HepG2 (cell line): ENCODE results near the gene MEIS3. TPM values are rescaled to one million over a fixed set of nuclear protein-coding genes. Genes with fewer than 3 reads are reported as not detected.

ENCODE experiments used
- ATAC-seq: fragments of 200-7000 bp; cut with Tn5 transposase; 3 replicates; pipeline ENCODE4 v1.9.1; 2020; ENCODE audit warnings: mild to moderate bottlenecking, moderate library complexity
- BruUV-seq: library from RNA; stranded (reverse); fragments of 400-500 nt; replicated peaks from 2 replicates; lab custom pipeline; 2021; lab: Mats Ljungman, UMichigan
- CTCF ChIA-PET: fragments of 300-600 bp; formaldehyde crosslinking; extraction: SDS; loops from one replicate; lab custom pipeline; 2021; ENCODE audit warnings: low total read pairs, inconsistent platforms, low intra/inter-chr PET ratio; lab: Yijun Ruan, JAX
- POLR2A ChIA-PET: fragments of 350-600 bp; sonication (Branson Sonifier 250); formaldehyde crosslinking; loops from one replicate; lab custom pipeline; 2020; ENCODE audit warnings: antibody characterized with exemption, inconsistent platforms; lab: Yijun Ruan, JAX
- DNase-seq: peaks from one replicate; pipeline ENCODE4 v3.0.0-alpha.2; 2015; ENCODE audit warnings: low spot score
- FAIRE-seq: peaks from 3 replicates; lab custom pipeline; 2011; peaks lifted over from hg19 to GRCh38; lab: Jason Lieb, UNC
- H2AFZ ChIP-seq: one replicate; pipeline ENCODE4 v1.6.1; 2011; ENCODE audit warnings: low read length, inconsistent platforms
- H3K27ac ChIP-seq: fragments of 300-600 bp; 3 replicates; pipeline ENCODE4 v1.8.0; 2011; ENCODE audit warnings: mixed run types, mild to moderate bottlenecking, mixed read lengths, low read length, inconsistent platforms; ENCODE audit not compliant: insufficient read depth; ENCODE audit errors: extremely low read length
- H3K27me3 ChIP-seq, 2 experiments: fragments of 200-600 bp in 1 of 2; 2 replicates in 1 of 2; 3 replicates in 1 of 2; pipeline versions ENCODE4 v1.6.0 to v1.8.0; 2011; ENCODE audit warnings: low read length in 2 of 2, mild to moderate bottlenecking in 2 of 2, moderate library complexity in 2 of 2, inconsistent platforms in 1 of 2; ENCODE audit not compliant: insufficient read depth in 2 of 2, control insufficient read depth in 1 of 2
- H3K36me3 ChIP-seq, 2 experiments: fragments of 200-600 bp in 1 of 2; replicated peaks in 1 of 2; 2 replicates in 1 of 2; 3 replicates in 1 of 2; pipeline versions ENCODE4 v1.5.1 to v1.8.0; 2011; ENCODE audit warnings: low read length in 2 of 2, inconsistent platforms in 1 of 2; ENCODE audit not compliant: insufficient read depth in 2 of 2, control insufficient read depth in 1 of 2
- H3K4me1 ChIP-seq: 2 replicates; pipeline ENCODE4 v1.5.1; 2012; ENCODE audit warnings: low read length, inconsistent platforms; ENCODE audit not compliant: insufficient read depth
- H3K4me2 ChIP-seq: 2 replicates; pipeline ENCODE4 v1.6.0; 2011; ENCODE audit warnings: low read depth, low read length, inconsistent platforms
- H3K4me3 ChIP-seq, 3 experiments: fragments of 200-600 bp in 1 of 3; sonication (generic), shearing (Covaris generic) in 1 of 3; replicated peaks in 1 of 3; 2 replicates each; pipeline ENCODE4 v1.5.1; 2011 to 2016; ENCODE audit warnings: low read length in 3 of 3, inconsistent platforms in 2 of 3, low read depth in 2 of 3, mild to moderate bottlenecking in 2 of 3, control low read depth in 1 of 3, mixed read lengths in 1 of 3; ENCODE audit not compliant: insufficient read depth in 1 of 3
- H3K79me2 ChIP-seq: one replicate; pipeline ENCODE4 v1.6.1; 2011; ENCODE audit warnings: low read length, inconsistent platforms; ENCODE audit not compliant: insufficient read depth
- H3K9ac ChIP-seq: 2 replicates; pipeline ENCODE4 v1.6.0; 2011; ENCODE audit warnings: mild to moderate bottlenecking, low read depth, low read length, inconsistent platforms; ENCODE audit not compliant: insufficient read depth
- H3K9me3 ChIP-seq: 2 replicates; pipeline ENCODE4 v1.5.1; 2012; ENCODE audit warnings: mild to moderate bottlenecking, low read length
- H4K20me1 ChIP-seq: 2 replicates; pipeline ENCODE4 v1.6.0; 2011; ENCODE audit warnings: inconsistent platforms, mild to moderate bottlenecking, low read length, moderate library complexity; ENCODE audit not compliant: insufficient read depth
- ELF1 ChIP-seq: sonication (generic); formaldehyde crosslinking; IDR thresholded peaks from 2 replicates; pipeline ENCODE4 v1.4.0; 2020; ENCODE audit warnings: missing genetic modification reagents
- ELF3 ChIP-seq: IDR thresholded peaks from 2 replicates; pipeline ENCODE4 v1.6.1; 2016; ENCODE audit warnings: missing genetic modification reagents, missing compliant biosample characterization
- GABPB1 ChIP-seq: IDR thresholded peaks from 2 replicates; pipeline ENCODE4 v1.6.1; 2016; ENCODE audit warnings: mild to moderate bottlenecking, missing genetic modification reagents, moderate library complexity, missing compliant biosample characterization
- HDAC2 ChIP-seq: sonication (generic); formaldehyde crosslinking; IDR thresholded peaks from 2 replicates; pipeline ENCODE4 v1.4.0; 2020; ENCODE audit warnings: missing genetic modification reagents
- REPIN1 ChIP-seq: sonication (generic); formaldehyde crosslinking; IDR thresholded peaks from 2 replicates; pipeline ENCODE4 v1.8.0; 2022; ENCODE audit warnings: missing genetic modification reagents, low read depth, mild to moderate bottlenecking, borderline replicate concordance
- SP4 ChIP-seq: sonication (generic); formaldehyde crosslinking; IDR thresholded peaks from 2 replicates; pipeline ENCODE4 v1.8.1; 2023; ENCODE audit warnings: mild to moderate bottlenecking, missing genetic modification reagents
- ZNF121 ChIP-seq: sonication (generic); formaldehyde crosslinking; IDR thresholded peaks from 2 replicates; pipeline ENCODE4 v1.5.0; 2020; ENCODE audit warnings: mild to moderate bottlenecking, missing genetic modification reagents
- ZNF382 ChIP-seq: sonication (generic); formaldehyde crosslinking; IDR thresholded peaks from 2 replicates; pipeline ENCODE4 v1.5.0; 2020; ENCODE audit warnings: missing genetic modification reagents, mild to moderate bottlenecking, borderline replicate concordance
- ZNF414 ChIP-seq: sonication (generic); formaldehyde crosslinking; IDR thresholded peaks from 2 replicates; pipeline ENCODE4 v1.5.0; 2020; ENCODE audit warnings: missing genetic modification reagents
- ZNF510 ChIP-seq: sonication (generic); formaldehyde crosslinking; IDR thresholded peaks from 2 replicates; pipeline ENCODE4 v1.4.0; 2020; ENCODE audit warnings: low read depth, mild to moderate bottlenecking, missing genetic modification reagents
- ZNF644 ChIP-seq: IDR thresholded peaks from 2 replicates; pipeline ENCODE4 v1.6.1; 2016; ENCODE audit warnings: low read depth
- ZNF687 ChIP-seq: sonication (generic); formaldehyde crosslinking; IDR thresholded peaks from 2 replicates; pipeline ENCODE4 v1.5.1; 2020; ENCODE audit warnings: mild to moderate bottlenecking, missing genetic modification reagents, moderate library complexity
- WGBS: methylation state at CpG from one replicate; pipeline ENCODE4 v1.1.6; 2017; ENCODE audit warnings: low lambda C conversion rate; 5-methylcytosine and 5-hydroxymethylcytosine counted together
- in situ Hi-C: cut with HindIII; loops from 2 replicates; pipeline ENCODE4 v1.10.0; 2017; ENCODE audit warnings: low pct_unique_long_range_greater_than_20kb; ENCODE audit not compliant: extremely low pct_ligation_motif_present
- intact Hi-C: fragments of 100-400 bp; cut with micrococcal nuclease; formaldehyde crosslinking; loops from one replicate; pipeline ENCODE4 v1.10.0; 2022; ENCODE audit not compliant: unreplicated experiment
- polyA plus RNA-seq, 8 experiments: library from polyadenylated mRNA; depleted of rRNA in 3 of 8; stranded (reverse) in 7 of 8; unstranded in 1 of 8; fragments of >200 nt; fragmentation: Illumina TruSeq in 4 of 8; extraction: Trizol in 4 of 8; gene quantifications; 2 replicates each; pipeline versions ENCODE4 v1.2.1 to v1.2.3, GENCODE V29; 2011 to 2016; ENCODE audit warnings: low read depth in 4 of 8, missing spikeins in 1 of 8, mixed read lengths in 1 of 8; ENCODE audit not compliant: insufficient read depth in 1 of 8
- total RNA-seq, 5 experiments: library from RNA; depleted of rRNA; stranded (reverse); fragments of >200 nt; fragmentation: Illumina TruSeq; extraction: Trizol; gene quantifications; 2 replicates each; pipeline ENCODE4 v1.2.3, GENCODE V29; 2016; ENCODE audit warnings: low read depth in 1 of 5

The MEIS3 gene
- total and polyA plus RNA-seq, 2 of the 13 experiments (the other 11 are each of a cell fraction or from before 2014, with no cell fraction given): 0.09 to 0.70 TPM

- intact Hi-C loops: no loop called here
- in situ Hi-C loops: no loop called here
- no peak for DNase-seq
- WGBS: 21% methylated on average over 28 of the region's 28 CpGs
- Histone ChIP-seq H3K9me3 (no peaks in the 10 kb centered on the region), H3K27ac (no peak overlapping the region), H3K27me3 (peaks cover 0 to 32% of the 10 kb centered on the region in 2 experiments), H3K4me3 (peak overlapping the region in 2 of 3 experiments; percentile 19 to 57; a peak in 3 of 6 replicates), H4K20me1 (no peaks in the 10 kb centered on the region), H3K4me2 (peak overlapping the region; percentile 63), H2AFZ (no peak overlapping the region), H3K36me3 (no peaks in the 10 kb centered on the region), H3K9ac (no peak overlapping the region), H3K4me1 (peaks cover 18% of the 10 kb centered on the region; the same call in 1 of the 2 replicates), H3K79me2 (no peaks in the 10 kb centered on the region)
- TF ChIP-seq ELF1: 0 out of 2 replicates have a peak, but pooled peaks have one; percentile 17
- peak; percentile 39; the same call in 1 of the 2 replicates for TF ChIP-seq SP4 (CRISPR knock-in tag)
- no peak for TF ChIP-seq REPIN1 (CRISPR knock-in tag)
- TF ChIP-seq ZNF382 (CRISPR knock-in tag): no peak
- peak; percentile 65 for TF ChIP-seq ZNF121
- no peak for FAIRE-seq
- ChIA-PET POLR2A (interaction anchor here (0.9 to 1.2 kb wide), 2 partner anchors 10 to 74 kb away, joined by 3 to 4 read pairs; no protein-coding TSS in a partner anchor), CTCF (no interaction called here)
- BruUV-seq: no TSS peak
- peak; percentile 63 for ATAC-seq
Observed at GRCh38 chr19:47446534-47447469, 27.5 kb upstream of the MEIS3 start.

GRCh38 chr19:47445937-47446402 lies 26.6 kb upstream of the MEIS3 start:
- WGBS: 5% methylated on average over 19 of the region's 22 CpGs
- intact Hi-C loops: no loop called here
- Histone ChIP-seq H3K4me2 (peak overlapping the region; percentile 63), H4K20me1 (no peaks in the 10 kb centered on the region), H2AFZ (no peak overlapping the region), H3K4me3 (peak overlapping the region in 1 of 3 experiments; percentile 38; a peak in 1 of 6 replicates), H3K4me1 (peaks cover 18% of the 10 kb centered on the region; the same call in 1 of the 2 replicates), H3K27me3 (peaks cover 0 to 32% of the 10 kb centered on the region in 2 experiments), H3K79me2 (no peaks in the 10 kb centered on the region), H3K9me3 (no peaks in the 10 kb centered on the region), H3K9ac (no peak overlapping the region), H3K36me3 (no peaks in the 10 kb centered on the region), H3K27ac (no peak overlapping the region)
- CTCF ChIA-PET: no interaction called here
- ATAC-seq: peak; percentile 33; the same call in 2 of the 3 replicates
- no peak for DNase-seq
- BruUV-seq: no TSS peak
- in situ Hi-C loops: no loop called here
- POLR2A ChIA-PET: interaction anchor here (0.9 kb wide), 1 partner anchor 9 kb away, joined by 4 read pairs; no protein-coding TSS in a partner anchor
- FAIRE-seq: no peak
- TF ChIP-seq ELF3 (CRISPR knock-in tag): peak; percentile 31; the same call in 1 of the 2 replicates
- TF ChIP-seq HDAC2 (CRISPR knock-in tag): no peak
- TF ChIP-seq ZNF414 (CRISPR knock-in tag): no peak
- no peak for TF ChIP-seq ZNF510 (CRISPR knock-in tag)
- no peak for TF ChIP-seq ZNF644
- peak; percentile 34 for TF ChIP-seq ZNF687
- TF ChIP-seq GABPB1 (CRISPR knock-in tag): peak; percentile 53
